HepG2 (cell line): ENCODE results near the gene ZSWIM7. TPM values are rescaled to one million over a fixed set of nuclear protein-coding genes. Genes with fewer than 3 reads are reported as not detected.
A peak's percentile ranks its signal among the peaks of the same experiment; 100 is the strongest.

Experiments
- CEBPZ ChIP-seq: IDR thresholded peaks from 2 replicates; pipeline ENCODE4 v1.6.1; 2012; ENCODE audit warnings: low read length, improper control_type of control experiment
- CHCHD3 ChIP-seq: sonication (generic); formaldehyde crosslinking; IDR thresholded peaks from 2 replicates; pipeline ENCODE4 v1.8.0; 2022; ENCODE audit warnings: mild to moderate bottlenecking, missing genetic modification reagents, moderate library complexity
- CSRNP2 ChIP-seq: sonication (generic); formaldehyde crosslinking; conservative IDR thresholded peaks from 2 replicates; pipeline ENCODE4 v1.8.0; 2022; ENCODE audit warnings: low read depth, missing genetic modification reagents
- E2F1 ChIP-seq: sonication (generic); formaldehyde crosslinking; IDR thresholded peaks from 2 replicates; pipeline ENCODE4 v1.5.0; 2020; ENCODE audit warnings: missing genetic modification reagents
- ELK4 ChIP-seq: sonication (generic); formaldehyde crosslinking; IDR thresholded peaks from 2 replicates; pipeline ENCODE4 v1.9.0; 2021; ENCODE audit warnings: missing genetic modification reagents, borderline replicate concordance
- FOXO4 ChIP-seq: sonication (generic); formaldehyde crosslinking; conservative IDR thresholded peaks from 2 replicates; pipeline ENCODE4 v1.8.1; 2023; ENCODE audit warnings: missing genetic modification reagents
- MAX ChIP-seq: IDR thresholded peaks from 2 replicates; pipeline ENCODE4 v1.6.1; 2012; ENCODE audit warnings: inconsistent platforms
- MED13 ChIP-seq: sonication (generic); formaldehyde crosslinking; IDR thresholded peaks from 2 replicates; pipeline ENCODE4 v1.5.0; 2020; ENCODE audit warnings: missing genetic modification reagents
- MED8 ChIP-seq: sonication (generic); formaldehyde crosslinking; IDR thresholded peaks from 2 replicates; pipeline ENCODE4 v1.8.1; 2023; ENCODE audit warnings: mild to moderate bottlenecking, missing genetic modification reagents; ENCODE audit not compliant: insufficient replicate concordance
- PAXIP1 ChIP-seq: sonication (generic); formaldehyde crosslinking; conservative IDR thresholded peaks from 2 replicates; pipeline ENCODE4 v1.4.0; 2020; ENCODE audit warnings: mild to moderate bottlenecking, missing genetic modification reagents, moderate library complexity
- RFX1 ChIP-seq: fragments of 450-650 bp; IDR thresholded peaks from 2 replicates; pipeline ENCODE4 v1.6.1; 2017
- XRCC5 ChIP-seq: fragments of 200-400 bp; formaldehyde crosslinking; optimal IDR thresholded peaks from 2 replicates; pipeline ENCODE3; 2017; ENCODE audit warnings: mild to moderate bottlenecking, low read length
- ZNF30 ChIP-seq: sonication (generic); formaldehyde crosslinking; IDR thresholded peaks from 2 replicates; pipeline ENCODE4 v1.5.0; 2020; ENCODE audit warnings: mild to moderate bottlenecking, missing genetic modification reagents
- ZNF546 ChIP-seq: sonication (generic); formaldehyde crosslinking; conservative IDR thresholded peaks from 2 replicates; pipeline ENCODE4 v1.8.1; 2023; ENCODE audit warnings: mild to moderate bottlenecking, missing genetic modification reagents
- ZSCAN29 ChIP-seq: sonication (generic); formaldehyde crosslinking; conservative IDR thresholded peaks from 2 replicates; pipeline ENCODE4 v1.4.0; 2020; ENCODE audit warnings: mild to moderate bottlenecking, missing genetic modification reagents
- polyA plus RNA-seq, 8 experiments: library from polyadenylated mRNA; depleted of rRNA in 3 of 8; stranded (reverse) in 7 of 8; unstranded in 1 of 8; fragments of >200 nt; fragmentation: Illumina TruSeq in 4 of 8; extraction: Trizol in 4 of 8; gene quantifications; 2 replicates each; pipeline versions ENCODE4 v1.2.1 to v1.2.3, GENCODE V29; 2011 to 2016; ENCODE audit warnings: low read depth in 4 of 8, missing spikeins in 1 of 8, mixed read lengths in 1 of 8; ENCODE audit not compliant: insufficient read depth in 1 of 8
- total RNA-seq, 5 experiments: library from RNA; depleted of rRNA; stranded (reverse); fragments of >200 nt; fragmentation: Illumina TruSeq; extraction: Trizol; gene quantifications; 2 replicates each; pipeline ENCODE4 v1.2.3, GENCODE V29; 2016; ENCODE audit warnings: low read depth in 1 of 5

The ZSWIM7 gene
- total and polyA plus RNA-seq, 2 of the 13 experiments (the other 11 are each of a cell fraction or from before 2014, with no cell fraction given) = 13.1 to 28.1 TPM

- TF ChIP-seq E2F1 (CRISPR knock-in tag) (peak; percentile 56), ZNF546 (CRISPR knock-in tag) (no peak; the same call in 1 of the 2 replicates), PAXIP1 (CRISPR knock-in tag) (peak; percentile 54; the same call in 1 of the 2 replicates), MAX (peak; percentile 89), ELK4 (no peak), MED8 (CRISPR knock-in tag) (peak; percentile 94), CHCHD3 (CRISPR knock-in tag) (peak; percentile 84), MED13 (CRISPR knock-in tag) (peak; percentile 44; the same call in 1 of the 2 replicates), XRCC5 (peak; percentile 71), FOXO4 (CRISPR knock-in tag) (no peak), RFX1 (no peak), CEBPZ (no peak), CSRNP2 (CRISPR knock-in tag) (peak; percentile 95), ZNF30 (CRISPR knock-in tag) (no peak), ZSCAN29 (CRISPR knock-in tag) (peak; percentile 81; the same call in 1 of the 2 replicates)
Measured at GRCh38 chr17:15999141-15999973, at the start of gene ZSWIM7, which contains the start of gene TTC19 (continued).
